MCF 10A (cell line): ENCODE results near the gene MAEL. TPM values are rescaled to one million over a fixed set of nuclear protein-coding genes. Genes with fewer than 3 reads are reported as not detected.

Source experiments
- BruUV-seq: library from RNA; stranded (reverse); fragments of 400-500 nt; replicated peaks from 2 replicates; lab custom pipeline; 2021; lab: Mats Ljungman, UMichigan
- CTCF ChIA-PET: fragments of 300-600 bp; sonication (Branson Sonifier 250); formaldehyde crosslinking; extraction: SDS; loops from one replicate; lab custom pipeline; 2021; ENCODE audit warnings: antibody characterized with exemption, inconsistent platforms; lab: Yijun Ruan, JAX
- POLR2A ChIA-PET: fragments of 300-600, 350-650 bp; sonication (Branson Sonifier 250); formaldehyde crosslinking; extraction: SDS; loops from one replicate; lab custom pipeline; 2020; ENCODE audit warnings: antibody characterized with exemption, inconsistent platforms; lab: Yijun Ruan, JAX
- DNase-seq: peaks from one replicate; pipeline ENCODE4 v3.0.0-alpha.2; 2018; ENCODE audit not compliant: unreplicated experiment
- H3K27ac Mint-ChIP-seq: one replicate; pipeline ENCODE4 v1.8.0; 2022; ENCODE audit warnings: mild to moderate bottlenecking, low read depth, mixed read lengths; ENCODE audit not compliant: unreplicated experiment
- H3K27me3 Mint-ChIP-seq: one replicate; pipeline ENCODE4 v1.8.0; 2022; ENCODE audit warnings: mixed read lengths; ENCODE audit not compliant: insufficient read depth, unreplicated experiment
- H3K36me3 Mint-ChIP-seq: one replicate; pipeline ENCODE4 v1.8.0; 2022; ENCODE audit warnings: mild to moderate bottlenecking, moderate library complexity, mixed read lengths; ENCODE audit not compliant: insufficient read depth, unreplicated experiment
- H3K4me1 Mint-ChIP-seq: one replicate; pipeline ENCODE4 v1.8.0; 2022; ENCODE audit warnings: mixed read lengths; ENCODE audit not compliant: insufficient read depth, unreplicated experiment
- H3K4me3 Mint-ChIP-seq: one replicate; pipeline ENCODE4 v1.8.0; 2022; ENCODE audit warnings: mild to moderate bottlenecking, moderate library complexity, mixed read lengths; ENCODE audit not compliant: unreplicated experiment
- H3K9me3 Mint-ChIP-seq: one replicate; pipeline ENCODE4 v1.8.0; 2022; ENCODE audit warnings: mixed read lengths; ENCODE audit not compliant: unreplicated experiment
- CTCF ChIP-seq: fragments of 200-600 bp; IDR thresholded peaks from one replicate; pipeline ENCODE4 v1.8.0; 2022; ENCODE audit warnings: antibody characterized with exemption, mild to moderate bottlenecking; ENCODE audit not compliant: unreplicated experiment
- intact Hi-C: fragments of 100-400 bp; cut with micrococcal nuclease; formaldehyde crosslinking; loops from 2 replicates; pipeline ENCODE4 v1.14.1; 2022
- total RNA-seq: library from RNA; stranded (reverse); gene quantifications from 2 replicates; pipeline ENCODE4 v1.2.3, GENCODE V29; 2022

MAEL gene
- total RNA-seq, 1 experiment from 2014 or later = not detected

GRCh38 chr1:166947398-166948043 is 41.6 kb upstream of the MAEL start:
- TF ChIP-seq CTCF = no peak
- peaks cover 50% of the 10 kb centered on the region for H3K27me3 Mint-ChIP-seq
- no peaks in the 10 kb centered on the region for H3K36me3 Mint-ChIP-seq
- intact Hi-C loops = no loop called here
- no peak for DNase-seq
- POLR2A ChIA-PET = no interaction called here
- H3K4me3 Mint-ChIP-seq = no peak overlapping the region
- no peak overlapping the region for H3K27ac Mint-ChIP-seq
- BruUV-seq = no TSS peak
- H3K9me3 Mint-ChIP-seq = no peaks in the 10 kb centered on the region
- CTCF ChIA-PET = interaction anchor here (1.0 to 1.6 kb wide), 2 partner anchors 31 to 39 kb away, joined by 3 read pairs; no protein-coding TSS in a partner anchor
- H3K4me1 Mint-ChIP-seq = peaks cover 9% of the 10 kb centered on the region

- DNase-seq = no peak
- no peak for TF ChIP-seq CTCF
- CTCF ChIA-PET = interaction anchor here (1.2 to 2.1 kb wide), 5 partner anchors 8 to 109 kb away, joined by 3 to 26 read pairs (median 3); no protein-coding TSS in a partner anchor
- H3K36me3 Mint-ChIP-seq = no peaks in the 10 kb centered on the region
- no peak overlapping the region for H3K4me3 Mint-ChIP-seq
- POLR2A ChIA-PET = no interaction called here
- intact Hi-C loops = no loop called here
- no peaks in the 10 kb centered on the region for H3K9me3 Mint-ChIP-seq
- H3K4me1 Mint-ChIP-seq = peaks cover 10% of the 10 kb centered on the region
- H3K27ac Mint-ChIP-seq = no peak overlapping the region
- peaks cover 48% of the 10 kb centered on the region for H3K27me3 Mint-ChIP-seq
- no TSS peak for BruUV-seq
Observed at GRCh38 chr1:166948856-166949350, 40.2 kb upstream of the MAEL start.

- intact Hi-C loops = no loop called here
- Mint-ChIP-seq H3K27me3 (peaks cover 36% of the 10 kb centered on the region), H3K36me3 (no peaks in the 10 kb centered on the region), H3K4me1 (peaks cover 10% of the 10 kb centered on the region), H3K4me3 (no peak overlapping the region), H3K9me3 (no peaks in the 10 kb centered on the region), H3K27ac (no peak overlapping the region)
- POLR2A ChIA-PET = no interaction called here
- CTCF ChIA-PET = interaction anchor here (2.1 kb wide), 1 partner anchor 108 kb away, joined by 26 read pairs; no protein-coding TSS in a partner anchor
- BruUV-seq = no TSS peak
- TF ChIP-seq CTCF = no peak
- DNase-seq = no peak
Observed at GRCh38 chr1:166950156-166950555, 38.9 kb upstream of the MAEL start.

- DNase-seq = no peak
- peaks cover 10% of the 10 kb centered on the region for H3K4me1 Mint-ChIP-seq
- CTCF ChIA-PET = interaction anchor here (1.0 to 1.2 kb wide), 2 partner anchors 21 to 115 kb away, joined by 3 read pairs; no protein-coding TSS in a partner anchor
- H3K4me3 Mint-ChIP-seq = no peak overlapping the region
- TF ChIP-seq CTCF = no peak
- no peaks in the 10 kb centered on the region for H3K9me3 Mint-ChIP-seq
- H3K27me3 Mint-ChIP-seq = peaks cover 27% of the 10 kb centered on the region
- intact Hi-C loops = no loop called here
- POLR2A ChIA-PET = no interaction called here
- no peak overlapping the region for H3K27ac Mint-ChIP-seq
- no peaks in the 10 kb centered on the region for H3K36me3 Mint-ChIP-seq
- no TSS peak for BruUV-seq
Observed at GRCh38 chr1:166951050-166951449, 38.0 kb upstream of the MAEL start.
